Kidney epithelial cell (primary cell): ENCODE measurements around the gene ZNF862. TPM values are rescaled to one million over a fixed set of nuclear protein-coding genes. Genes with fewer than 3 reads are reported as not detected.

Experiments used
- DNase-seq: peaks from one replicate; pipeline ENCODE4 v3.0.0-alpha.2; 2010; ENCODE audit warnings: low read depth
- H3K27me3 ChIP-seq: 2 replicates; pipeline ENCODE4 v1.6.0; 2011; ENCODE audit warnings: low read length; ENCODE audit not compliant: control insufficient read depth, insufficient read depth
- H3K36me3 ChIP-seq: 2 replicates; pipeline ENCODE4 v1.5.1; 2011; ENCODE audit warnings: low read length; ENCODE audit not compliant: control insufficient read depth, insufficient read depth
- H3K4me3 ChIP-seq: 2 replicates; pipeline ENCODE4 v1.5.1; 2011; ENCODE audit warnings: low read depth, mild to moderate bottlenecking, control low read depth, low read length
- total RNA-seq: library from RNA; depleted of rRNA; stranded (reverse); fragments of >200 nt; gene quantifications from 2 replicates; pipeline ENCODE4 v1.2.3, GENCODE V29; 2015
- TF ChIP-seq, protein P1 (sequence below): IDR thresholded peaks from 2 replicates; pipeline ENCODE4 v1.5.1; 2011; ENCODE audit warnings: mild to moderate bottlenecking, moderate library complexity, low read length, control low read depth, inconsistent platforms; ENCODE audit not compliant: insufficient read depth, poor library complexity, severe bottlenecking

ZNF862 gene
- total RNA-seq, 1 donor from 2014 or later, result 7.2 TPM

DNA sequence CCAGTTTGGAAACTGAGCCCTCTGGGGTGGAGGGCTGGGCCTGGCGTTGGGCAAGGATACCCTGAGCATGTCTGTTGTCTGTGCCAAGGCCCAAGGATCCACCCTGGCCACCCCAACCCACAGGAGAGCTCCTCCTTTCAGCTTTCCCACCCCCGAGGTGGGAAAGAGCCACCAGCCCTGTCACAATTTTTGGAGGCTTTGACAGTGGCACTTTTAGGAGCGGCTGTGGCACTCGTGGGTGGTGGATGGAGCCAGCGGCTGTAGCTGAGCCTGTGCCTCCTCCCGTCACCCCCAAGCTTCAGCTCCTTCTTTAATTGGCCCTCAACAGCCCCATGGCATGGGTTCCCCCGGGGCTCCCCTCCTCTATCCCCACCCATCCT, 18.2 kb upstream of the ZNF862 start:
- TF ChIP-seq, protein P1, sequence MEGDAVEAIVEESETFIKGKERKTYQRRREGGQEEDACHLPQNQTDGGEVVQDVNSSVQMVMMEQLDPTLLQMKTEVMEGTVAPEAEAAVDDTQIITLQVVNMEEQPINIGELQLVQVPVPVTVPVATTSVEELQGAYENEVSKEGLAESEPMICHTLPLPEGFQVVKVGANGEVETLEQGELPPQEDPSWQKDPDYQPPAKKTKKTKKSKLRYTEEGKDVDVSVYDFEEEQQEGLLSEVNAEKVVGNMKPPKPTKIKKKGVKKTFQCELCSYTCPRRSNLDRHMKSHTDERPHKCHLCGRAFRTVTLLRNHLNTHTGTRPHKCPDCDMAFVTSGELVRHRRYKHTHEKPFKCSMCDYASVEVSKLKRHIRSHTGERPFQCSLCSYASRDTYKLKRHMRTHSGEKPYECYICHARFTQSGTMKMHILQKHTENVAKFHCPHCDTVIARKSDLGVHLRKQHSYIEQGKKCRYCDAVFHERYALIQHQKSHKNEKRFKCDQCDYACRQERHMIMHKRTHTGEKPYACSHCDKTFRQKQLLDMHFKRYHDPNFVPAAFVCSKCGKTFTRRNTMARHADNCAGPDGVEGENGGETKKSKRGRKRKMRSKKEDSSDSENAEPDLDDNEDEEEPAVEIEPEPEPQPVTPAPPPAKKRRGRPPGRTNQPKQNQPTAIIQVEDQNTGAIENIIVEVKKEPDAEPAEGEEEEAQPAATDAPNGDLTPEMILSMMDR, result no peak
- H3K4me3 ChIP-seq, result no peak overlapping the region
- peaks cover 13% of the 10 kb centered on the region for H3K27me3 ChIP-seq
- no peaks in the 10 kb centered on the region for H3K36me3 ChIP-seq
- no peak for DNase-seq

DNA sequence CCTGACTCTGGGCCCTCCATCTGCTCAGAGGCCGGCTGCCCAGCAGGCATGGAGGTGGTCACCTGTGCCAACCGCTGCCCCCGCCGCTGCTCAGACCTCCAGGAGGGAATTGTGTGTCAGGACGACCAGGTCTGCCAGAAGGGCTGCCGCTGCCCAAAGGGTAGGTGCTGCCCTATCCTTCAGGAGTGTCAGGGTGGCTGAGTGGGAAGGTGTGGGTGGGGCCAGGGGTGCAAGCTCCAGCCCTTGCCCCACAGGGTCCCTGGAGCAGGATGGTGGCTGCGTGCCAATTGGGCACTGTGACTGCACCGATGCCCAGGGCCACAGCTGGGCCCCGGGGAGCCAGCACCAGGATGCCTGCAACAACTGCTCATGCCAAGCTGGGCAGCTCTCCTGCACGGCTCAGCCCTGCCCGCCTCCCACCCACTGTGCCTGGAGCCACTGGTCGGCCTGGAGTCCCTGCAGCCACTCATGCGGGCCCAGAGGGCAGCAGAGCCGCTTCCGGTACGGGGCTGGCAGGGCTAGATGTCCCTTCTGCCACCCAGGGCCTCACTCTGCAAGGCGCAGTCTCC, 17.5 kb upstream of the ZNF862 start:
- Histone ChIP-seq H3K27me3 (peaks cover 10% of the 10 kb centered on the region), H3K36me3 (no peaks in the 10 kb centered on the region), H3K4me3 (no peak overlapping the region)
- DNase-seq, result no peak
- TF ChIP-seq, protein P1, result no peak

DNA sequence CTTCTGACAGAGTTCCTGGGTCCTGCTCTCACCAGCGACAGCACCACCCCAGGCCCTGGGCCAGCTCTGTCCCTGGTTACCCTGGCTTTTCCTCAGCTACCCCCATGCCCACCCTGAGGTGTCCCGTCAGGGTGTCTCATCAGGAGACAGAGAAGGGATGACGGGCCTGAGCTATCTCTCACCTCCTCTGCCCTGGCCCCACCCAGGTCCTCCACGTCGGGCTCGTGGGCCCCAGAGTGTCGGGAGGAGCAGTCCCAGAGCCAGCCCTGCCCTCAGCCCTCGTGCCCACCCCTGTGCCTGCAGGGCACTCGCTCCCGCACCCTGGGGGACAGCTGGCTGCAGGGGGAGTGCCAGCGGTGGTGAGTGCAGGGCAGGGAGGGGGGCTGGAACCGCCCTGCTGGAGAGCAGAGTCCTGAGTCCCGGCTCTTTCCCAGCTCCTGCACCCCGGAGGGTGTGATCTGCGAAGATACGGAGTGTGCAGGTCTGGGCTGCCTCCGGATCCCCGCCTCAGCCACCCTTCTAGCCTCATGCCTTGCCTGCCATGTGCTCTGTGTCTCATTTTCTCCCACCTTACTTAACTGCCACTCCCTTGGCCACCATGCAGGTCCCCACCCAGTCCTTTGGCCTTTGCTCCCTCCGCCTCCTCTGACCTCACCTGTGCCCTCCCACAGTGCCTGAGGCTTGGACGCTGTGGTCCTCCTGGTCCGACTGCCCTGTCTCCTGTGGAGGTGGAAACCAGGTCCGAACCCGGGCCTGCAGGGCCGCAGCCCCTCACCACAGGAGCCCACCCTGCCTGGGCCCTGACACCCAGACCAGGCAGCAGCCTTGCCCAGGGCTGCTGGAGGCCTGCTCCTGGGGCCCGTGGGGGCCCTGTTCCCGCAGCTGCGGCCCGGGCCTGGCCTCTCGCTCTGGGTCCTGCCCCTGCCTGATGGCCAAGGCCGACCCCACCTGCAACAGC, 16.7 kb upstream of the ZNF862 start:
- H3K27me3 ChIP-seq, result peaks cover 11% of the 10 kb centered on the region
- no peaks in the 10 kb centered on the region for H3K36me3 ChIP-seq
- TF ChIP-seq, protein P1, result no peak
- no peak for DNase-seq
- H3K4me3 ChIP-seq, result no peak overlapping the region

DNA sequence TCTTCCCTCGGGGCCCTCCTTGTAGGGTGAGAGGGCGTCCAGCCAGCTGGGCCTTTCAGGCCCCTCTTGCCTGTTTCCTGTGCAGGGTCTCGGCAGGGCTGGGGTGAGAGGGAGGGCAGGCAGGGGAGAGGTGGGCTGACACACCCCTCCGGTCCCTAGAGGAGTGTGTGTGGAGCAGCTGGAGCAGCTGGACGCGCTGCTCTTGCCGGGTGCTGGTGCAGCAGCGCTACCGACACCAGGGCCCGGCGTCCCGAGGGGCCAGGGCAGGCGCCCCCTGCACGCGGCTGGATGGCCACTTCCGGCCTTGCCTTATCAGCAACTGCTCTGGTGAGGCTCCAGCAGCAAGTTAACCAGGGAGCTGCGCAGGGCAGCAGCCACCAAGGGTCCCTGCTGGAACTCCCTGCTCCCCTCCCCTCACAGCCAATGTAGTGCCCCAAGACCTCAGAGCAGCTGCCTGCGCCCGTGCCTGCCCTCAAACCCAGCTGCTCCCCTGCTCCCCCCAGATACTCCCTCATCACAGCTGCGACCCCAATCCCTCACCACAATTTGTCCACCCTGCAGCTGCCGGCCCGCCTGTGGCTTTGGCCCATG, 15.7 kb upstream of the ZNF862 start:
- DNase-seq, result no peak
- no peaks in the 10 kb centered on the region for H3K36me3 ChIP-seq
- H3K27me3 ChIP-seq, result peaks cover 9% of the 10 kb centered on the region
- H3K4me3 ChIP-seq, result no peak overlapping the region
- TF ChIP-seq, protein P1, result no peak

DNA sequence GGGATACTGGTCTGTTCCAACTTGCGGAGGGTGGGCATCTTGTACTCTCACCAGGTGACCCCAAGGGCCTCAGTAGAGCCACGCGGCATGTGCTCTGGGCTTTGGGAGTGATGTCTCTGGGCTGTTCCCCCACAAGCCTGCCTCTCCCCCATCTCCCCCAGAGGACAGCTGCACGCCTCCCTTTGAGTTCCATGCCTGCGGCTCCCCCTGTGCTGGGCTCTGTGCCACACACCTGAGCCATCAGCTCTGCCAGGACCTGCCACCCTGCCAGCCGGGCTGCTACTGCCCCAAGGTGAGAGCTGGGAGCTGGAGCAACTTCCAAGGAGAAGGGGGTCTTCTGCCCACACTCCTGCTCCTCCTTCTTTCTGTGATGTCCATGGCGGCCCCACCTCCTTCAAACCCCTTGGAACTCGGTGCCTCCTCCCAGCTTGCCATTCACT, 15.0 kb upstream of the ZNF862 start:
- Histone ChIP-seq H3K27me3 (peaks cover 9% of the 10 kb centered on the region), H3K4me3 (no peak overlapping the region), H3K36me3 (no peaks in the 10 kb centered on the region)
- no peak for DNase-seq
- TF ChIP-seq, protein P1, result no peak
